Transverse colon (tissue), 4 donors: ENCODE results near the gene PTMS. TPM values are rescaled to one million over a fixed set of nuclear protein-coding genes. Genes with fewer than 3 reads are reported as not detected.

Experiments
- DNase-seq: peaks from one replicate; pipeline ENCODE4 v3.0.0-alpha.2; 2019
- H3K27ac ChIP-seq, 4 donors: fragments of 200-600 bp; sonication (generic); 2 replicates each; pipeline ENCODE4 v1.5.1; 2016 to 2018; ENCODE audit warnings: inconsistent platforms in 4 of 4
- H3K27me3 ChIP-seq: fragments of 200-600 bp; sonication (generic); 2 replicates; pipeline ENCODE4 v1.5.1; 2017; ENCODE audit warnings: inconsistent platforms
- H3K36me3 ChIP-seq, 4 donors: fragments of 200-600 bp; sonication (generic); 2 replicates each; pipeline ENCODE4 v1.5.1; 2017 to 2019; ENCODE audit warnings: inconsistent platforms in 4 of 4
- H3K4me1 ChIP-seq, 4 donors: fragments of 200-600 bp; sonication (generic); 2 replicates each; pipeline ENCODE4 v1.5.1; 2017 to 2020; ENCODE audit warnings: inconsistent platforms in 4 of 4
- H3K4me3 ChIP-seq, 4 donors: fragments of 200-600 bp; sonication (generic); 1 replicate in 1 of 4; 2 replicates in 3 of 4; pipeline versions ENCODE4 v1.5.1 to v1.6.1; 2017 to 2019; ENCODE audit warnings: inconsistent platforms in 4 of 4
- H3K9me3 ChIP-seq, 2 donors: fragments of 200-600 bp; sonication (generic); 2 replicates each; pipeline ENCODE4 v1.5.1; 2017 to 2019; ENCODE audit warnings: inconsistent platforms in 2 of 2
- CTCF ChIP-seq, 5 experiments: fragments of 200-600 bp in 3 of 5; fragments of 450-650 bp in 2 of 5; sonication (generic) in 3 of 5; IDR thresholded peaks; 1 replicate in 2 of 5; 2 replicates in 3 of 5; pipeline ENCODE4 v1.5.1; 2016 to 2017; ENCODE audit warnings: antibody characterized with exemption in 5 of 5, inconsistent platforms in 3 of 5, mild to moderate bottlenecking in 2 of 5, moderate library complexity in 1 of 5
- EP300 ChIP-seq: sonication (generic); formaldehyde crosslinking; IDR thresholded peaks from one replicate; pipeline ENCODE4 v1.6.1; 2017; ENCODE audit warnings: antibody characterized with exemption, low read depth
- POLR2A ChIP-seq: fragments of 450-650 bp; IDR thresholded peaks from one replicate; pipeline ENCODE4 v1.6.1; 2016; ENCODE audit warnings: antibody characterized with exemption, mild to moderate bottlenecking, moderate library complexity
- POLR2AphosphoS5 ChIP-seq, 3 donors: sonication (generic); formaldehyde crosslinking; IDR thresholded peaks; one replicate each; pipeline ENCODE4 v1.6.1; 2016; ENCODE audit warnings: antibody characterized with exemption in 3 of 3
- WGBS, 2 donors: methylation state at CpG; one replicate each; pipeline ENCODE4 v1.1.5; 2018; ENCODE audit warnings: low coverage in 1 of 2; 5-methylcytosine and 5-hydroxymethylcytosine counted together
- in situ Hi-C, 4 donors: fragments of 200-750 bp; cut with MboI; loops; one replicate each; pipeline versions ENCODE4 v1.15.0 to v1.15.1; 2017; ENCODE audit warnings: low sequenced_read_pairs in 3 of 4, low pct_ligation_motif_present in 1 of 4, low pct_unique_long_range_greater_than_20kb in 1 of 4
- intact Hi-C: fragments of 100-400 bp; cut with DNase I; formaldehyde crosslinking; loops from one replicate; pipeline ENCODE4 v1.15.1; 2023; ENCODE audit warnings: low total_unique reads
- total RNA-seq, 4 donors: library from RNA; depleted of rRNA; stranded (reverse); fragments of >200 nt; gene quantifications; one replicate each; pipeline ENCODE4 v1.1.0, GENCODE V29; 2016

The PTMS gene
- total RNA-seq, 4 donors from 2014 or later = 64.0 to 124 (median 83.9) TPM

- intact Hi-C loops (loop anchor here (5.0 kb wide), 1 partner anchor 36 kb away; no protein-coding TSS in a partner anchor), in situ Hi-C loops (no loop called here)
- no peak for DNase-seq
- Histone ChIP-seq H3K27me3 (no peaks in the 10 kb centered on the region), H3K27ac (no peak overlapping the region), H3K4me1 (peaks cover 4 to 21% (median 7%) of the 10 kb centered on the region in 4 donors), H3K4me3 (no peak overlapping the region), H3K9me3 (no peaks in the 10 kb centered on the region), H3K36me3 (no peaks in the 10 kb centered on the region)
- TF ChIP-seq EP300 = no peak
- TF ChIP-seq CTCF (IDR thresholded peaks at IDR 0.05) = no peak
- TF ChIP-seq POLR2A = no peak
- no peak for TF ChIP-seq POLR2AphosphoS5 (IDR thresholded peaks at IDR 0.05)
- 74 to 100% methylated on average over 1 to 10 of the region's 10 CpGs for WGBS, 2 donors
Measured at GRCh38 chr12:6782850-6783566, 16.8 kb downstream of the PTMS start.

DNA sequence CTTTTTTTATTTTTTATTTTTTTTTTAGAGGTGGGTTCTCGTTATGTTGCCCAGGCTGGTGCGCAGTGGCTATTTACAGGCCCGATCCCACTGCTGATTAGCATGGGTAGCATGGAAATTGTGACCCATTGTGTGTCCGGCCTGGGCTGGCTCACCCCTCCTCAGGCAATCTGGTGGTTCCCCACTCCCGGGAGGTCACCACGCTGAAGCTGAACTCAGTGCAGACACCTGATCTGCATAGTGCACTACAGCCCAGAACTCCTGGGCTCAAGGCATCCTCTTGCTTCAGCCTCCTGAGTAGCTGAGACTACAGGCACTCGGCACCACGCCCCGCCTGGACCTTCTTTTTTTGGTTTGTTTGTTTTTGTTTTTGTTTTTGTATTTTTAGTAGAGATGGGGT is 17.7 kb downstream of the PTMS start:
- WGBS, 2 donors = 85 to 100% methylated on average over 3 to 9 of the region's 9 CpGs
- intact Hi-C loops (loop anchor here (5.0 kb wide), 1 partner anchor 37 kb away; no protein-coding TSS in a partner anchor), in situ Hi-C loops (no loop called here)
- Histone ChIP-seq H3K9me3 (no peaks in the 10 kb centered on the region), H3K4me3 (no peak overlapping the region), H3K36me3 (no peaks in the 10 kb centered on the region), H3K27me3 (no peaks in the 10 kb centered on the region), H3K4me1 (peaks cover 0 to 13% (median 2%) of the 10 kb centered on the region in 4 donors), H3K27ac (no peak overlapping the region)
- TF ChIP-seq CTCF (IDR thresholded peaks at IDR 0.05) (no peak), POLR2AphosphoS5 (IDR thresholded peaks at IDR 0.05) (no peak), POLR2A (no peak), EP300 (no peak)
- DNase-seq = no peak

DNA sequence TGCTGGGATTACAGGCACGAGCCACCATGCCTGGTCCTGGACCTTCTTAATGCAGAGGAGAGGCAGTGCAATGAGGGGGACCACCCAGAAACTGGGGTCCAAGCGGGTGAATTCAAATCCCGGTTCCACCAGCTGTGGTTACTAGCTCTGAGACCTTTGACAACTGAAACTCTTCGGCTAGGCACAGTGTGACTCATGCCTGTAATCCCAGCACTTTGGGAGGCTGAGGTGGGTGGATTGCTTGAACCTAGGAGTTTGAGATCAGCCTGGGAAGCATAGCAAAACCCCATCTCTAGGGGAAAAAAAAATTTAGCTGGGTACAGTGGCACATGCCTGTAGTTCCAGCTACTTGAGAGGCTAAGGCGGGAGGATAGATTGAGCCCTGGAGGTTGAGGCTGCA is 18.1 kb downstream of the PTMS start:
- H3K4me1 ChIP-seq = peaks cover 0 to 10% (median under 1%) of the 10 kb centered on the region in 4 donors
- intact Hi-C loops (loop anchor here (5.0 kb wide), 1 partner anchor 37 kb away; no protein-coding TSS in a partner anchor), in situ Hi-C loops (no loop called here)
- WGBS, 2 donors = 75% methylated on average over 5 of the region's 5 CpGs; no CpG with 5 or more reads in 1 of the 2 donors
- TF ChIP-seq POLR2A (no peak), POLR2AphosphoS5 (IDR thresholded peaks at IDR 0.05) (no peak), CTCF (IDR thresholded peaks at IDR 0.05) (no peak), EP300 (no peak)
- no peak for DNase-seq
- no peaks in the 10 kb centered on the region for H3K36me3 ChIP-seq
- H3K4me3 ChIP-seq = no peak overlapping the region
- H3K27me3 ChIP-seq = no peaks in the 10 kb centered on the region
- H3K9me3 ChIP-seq = no peaks in the 10 kb centered on the region
- H3K27ac ChIP-seq = no peak overlapping the region

GRCh38 chr12:6784761-6785160 is 18.6 kb downstream of the PTMS start:
- intact Hi-C loops = loop anchor here (5.0 kb wide), 1 partner anchor 37 kb away; no protein-coding TSS in a partner anchor
- Histone ChIP-seq H3K36me3 (no peaks in the 10 kb centered on the region), H3K4me1 (peaks cover 0 to 6% (median 0%) of the 10 kb centered on the region in 4 donors), H3K4me3 (no peak overlapping the region), H3K27me3 (no peaks in the 10 kb centered on the region), H3K9me3 (no peaks in the 10 kb centered on the region), H3K27ac (no peak overlapping the region)
- DNase-seq = no peak
- WGBS, 2 donors = 40 to 71% methylated on average over 1 to 5 of the region's 5 CpGs
- in situ Hi-C loops = no loop called here
- no peak for TF ChIP-seq POLR2A
